ENCODE results near the gene SKI.

DNA sequence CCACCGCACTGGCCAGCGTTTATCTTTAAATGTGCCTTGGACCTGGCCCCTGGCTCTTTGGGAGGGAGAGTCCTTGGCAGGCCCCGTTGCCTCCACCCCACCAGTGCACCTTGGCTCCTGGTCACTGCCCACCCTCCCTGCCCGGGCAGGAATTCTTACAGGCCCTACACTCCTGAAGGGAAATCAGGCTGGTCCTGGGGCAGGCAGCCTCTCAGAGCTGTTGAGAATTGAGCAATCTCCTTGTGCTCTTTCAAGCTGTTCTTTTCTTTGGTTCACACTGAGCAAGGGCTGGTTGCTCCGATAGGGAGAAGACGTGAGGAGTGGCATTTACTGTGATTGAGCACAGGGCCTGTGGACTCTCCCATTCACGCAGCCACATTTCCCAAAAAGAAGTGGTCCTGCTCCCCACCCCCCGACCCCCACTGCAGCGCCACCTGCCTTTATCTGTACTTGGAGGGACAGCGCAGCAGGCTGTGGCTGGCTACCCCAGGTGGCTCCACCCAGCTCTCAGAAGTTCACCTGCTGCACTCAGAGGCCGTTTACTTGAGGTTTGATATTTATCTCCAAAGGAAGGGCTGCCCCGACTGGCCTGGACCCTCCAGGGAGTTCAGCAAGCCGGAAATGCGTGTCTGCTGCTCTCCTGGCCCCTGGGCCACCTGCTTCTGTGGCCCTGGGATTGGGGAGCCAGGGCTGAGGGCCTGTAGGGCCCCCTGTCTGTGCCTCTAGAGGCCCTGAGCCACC is 47.8 kb downstream of the SKI start:
- TF ChIP-seq, protein P1, sequence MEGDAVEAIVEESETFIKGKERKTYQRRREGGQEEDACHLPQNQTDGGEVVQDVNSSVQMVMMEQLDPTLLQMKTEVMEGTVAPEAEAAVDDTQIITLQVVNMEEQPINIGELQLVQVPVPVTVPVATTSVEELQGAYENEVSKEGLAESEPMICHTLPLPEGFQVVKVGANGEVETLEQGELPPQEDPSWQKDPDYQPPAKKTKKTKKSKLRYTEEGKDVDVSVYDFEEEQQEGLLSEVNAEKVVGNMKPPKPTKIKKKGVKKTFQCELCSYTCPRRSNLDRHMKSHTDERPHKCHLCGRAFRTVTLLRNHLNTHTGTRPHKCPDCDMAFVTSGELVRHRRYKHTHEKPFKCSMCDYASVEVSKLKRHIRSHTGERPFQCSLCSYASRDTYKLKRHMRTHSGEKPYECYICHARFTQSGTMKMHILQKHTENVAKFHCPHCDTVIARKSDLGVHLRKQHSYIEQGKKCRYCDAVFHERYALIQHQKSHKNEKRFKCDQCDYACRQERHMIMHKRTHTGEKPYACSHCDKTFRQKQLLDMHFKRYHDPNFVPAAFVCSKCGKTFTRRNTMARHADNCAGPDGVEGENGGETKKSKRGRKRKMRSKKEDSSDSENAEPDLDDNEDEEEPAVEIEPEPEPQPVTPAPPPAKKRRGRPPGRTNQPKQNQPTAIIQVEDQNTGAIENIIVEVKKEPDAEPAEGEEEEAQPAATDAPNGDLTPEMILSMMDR (IDR thresholded peaks at IDR 0.05; ENCODE audit: low read length) = no peak
- TF ChIP-seq EZH2 (optimal IDR thresholded peaks at IDR 0.05; ENCODE audit: low read depth, low read length) = no peak

Data from MM.1S (cell line).